ENCODE measurements around the gene PLEKHH3.

DNA sequence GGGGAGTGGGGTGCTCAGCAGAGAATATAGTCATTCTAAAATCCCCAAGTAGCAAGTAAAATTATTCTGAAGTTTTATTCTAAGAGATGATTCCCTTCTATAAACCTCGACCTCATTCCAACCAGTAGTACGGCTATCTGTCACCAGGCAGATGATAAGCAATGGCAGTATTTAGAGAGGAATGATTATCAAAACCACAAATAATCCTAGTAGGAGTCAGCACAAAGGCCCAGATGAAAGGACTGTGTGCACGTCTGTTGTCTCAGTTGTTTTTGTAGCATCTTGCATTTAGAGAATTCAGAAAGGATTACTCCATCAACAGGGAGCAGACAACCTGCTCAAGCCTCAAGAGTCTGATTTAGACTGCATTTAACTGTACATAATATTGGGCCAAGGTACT is 46.8 kb upstream of the PLEKHH3 start:
- TF ChIP-seq, protein P1, sequence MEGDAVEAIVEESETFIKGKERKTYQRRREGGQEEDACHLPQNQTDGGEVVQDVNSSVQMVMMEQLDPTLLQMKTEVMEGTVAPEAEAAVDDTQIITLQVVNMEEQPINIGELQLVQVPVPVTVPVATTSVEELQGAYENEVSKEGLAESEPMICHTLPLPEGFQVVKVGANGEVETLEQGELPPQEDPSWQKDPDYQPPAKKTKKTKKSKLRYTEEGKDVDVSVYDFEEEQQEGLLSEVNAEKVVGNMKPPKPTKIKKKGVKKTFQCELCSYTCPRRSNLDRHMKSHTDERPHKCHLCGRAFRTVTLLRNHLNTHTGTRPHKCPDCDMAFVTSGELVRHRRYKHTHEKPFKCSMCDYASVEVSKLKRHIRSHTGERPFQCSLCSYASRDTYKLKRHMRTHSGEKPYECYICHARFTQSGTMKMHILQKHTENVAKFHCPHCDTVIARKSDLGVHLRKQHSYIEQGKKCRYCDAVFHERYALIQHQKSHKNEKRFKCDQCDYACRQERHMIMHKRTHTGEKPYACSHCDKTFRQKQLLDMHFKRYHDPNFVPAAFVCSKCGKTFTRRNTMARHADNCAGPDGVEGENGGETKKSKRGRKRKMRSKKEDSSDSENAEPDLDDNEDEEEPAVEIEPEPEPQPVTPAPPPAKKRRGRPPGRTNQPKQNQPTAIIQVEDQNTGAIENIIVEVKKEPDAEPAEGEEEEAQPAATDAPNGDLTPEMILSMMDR (IDR thresholded peaks at IDR 0.05), result no peak
- TF ChIP-seq POLR2A (IDR thresholded peaks at IDR 0.05), result no peak

Data from tibial nerve (tissue), 3 donors.